Activated CD8-positive, alpha-beta T cell treated with anti-CD3 and anti-CD28 coated beads for 36 hours (primary cell): ENCODE data around the gene GRPEL1. TPM values are rescaled to one million over a fixed set of nuclear protein-coding genes. Genes with fewer than 3 reads are reported as not detected.

Source experiments
- ATAC-seq: fragments of 200-7000 bp; cut with Tn5 transposase; one replicate; pipeline ENCODE4 v1.10.0; 2021; ENCODE audit warnings: mild to moderate bottlenecking, moderate library complexity
- CTCF ChIA-PET: fragments of 350-600 bp; sonication (Branson Sonifier 250); formaldehyde crosslinking; loops from one replicate; lab custom pipeline; 2021; ENCODE audit warnings: antibody characterized with exemption; lab: Charles Lee
- POLR2A ChIA-PET: fragments of 350-600 bp; sonication (Branson Sonifier 250); formaldehyde crosslinking; loops from one replicate; lab custom pipeline; 2021; ENCODE audit warnings: antibody characterized with exemption; lab: Charles Lee
- DNase-seq: peaks from one replicate; pipeline ENCODE4 v3.0.0-alpha.2; 2020
- H3K27ac Mint-ChIP-seq: one replicate; pipeline ENCODE4 v1.8.0; 2021; ENCODE audit warnings: mild to moderate bottlenecking, mixed read lengths
- H3K27me3 Mint-ChIP-seq: one replicate; pipeline ENCODE4 v1.8.0; 2021; ENCODE audit warnings: mixed read lengths
- H3K36me3 Mint-ChIP-seq: one replicate; pipeline ENCODE4 v1.8.0; 2021; ENCODE audit warnings: low read depth, mixed read lengths
- H3K4me1 Mint-ChIP-seq: one replicate; pipeline ENCODE4 v1.8.0; 2021; ENCODE audit warnings: low read depth, mixed read lengths
- H3K4me3 Mint-ChIP-seq: one replicate; pipeline ENCODE4 v1.8.0; 2021; ENCODE audit warnings: mild to moderate bottlenecking, moderate library complexity, mixed read lengths
- H3K9me3 Mint-ChIP-seq: one replicate; pipeline ENCODE4 v1.8.0; 2021; ENCODE audit warnings: mixed read lengths
- intact Hi-C: fragments of 100-400 bp; cut with micrococcal nuclease; formaldehyde crosslinking; loops from one replicate; pipeline ENCODE4 v1.10.0; 2022
- total RNA-seq, 2 experiments: library from RNA; stranded (reverse); gene quantifications; one replicate each; pipeline ENCODE4 v1.2.3, GENCODE V29; 2021
- TF ChIP-seq, protein P1 (sequence below): fragments of 200-600 bp; IDR thresholded peaks from one replicate; pipeline ENCODE4 v1.8.0; 2022; ENCODE audit warnings: antibody characterized with exemption, mild to moderate bottlenecking

GRPEL1 gene
- total RNA-seq, 2 experiments from 2014 or later: 82.4 to 84.5 TPM

DNA sequence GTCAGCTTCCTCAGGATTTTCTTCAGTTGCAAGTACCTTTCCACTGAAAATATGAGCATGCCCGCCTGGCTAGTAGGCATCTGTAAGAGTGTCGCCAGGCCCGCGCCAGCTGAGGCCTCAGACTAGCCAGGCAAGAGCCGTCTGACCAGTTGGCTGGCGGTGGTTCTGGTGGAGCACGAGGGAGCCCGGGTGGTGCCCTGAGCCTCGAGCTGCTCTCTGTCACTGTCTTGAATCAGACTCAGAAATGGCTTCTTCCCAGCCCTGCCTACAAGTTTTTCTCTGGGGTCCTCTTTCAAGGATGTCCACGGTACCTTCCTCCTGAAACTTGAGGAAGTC is 11.9 kb downstream of the GRPEL1 start:
- peaks cover 24% of the 10 kb centered on the region for H3K4me1 Mint-ChIP-seq
- no peak overlapping the region for H3K4me3 Mint-ChIP-seq
- no peaks in the 10 kb centered on the region for H3K9me3 Mint-ChIP-seq
- ATAC-seq (no peak), DNase-seq (no peak)
- CTCF ChIA-PET: interaction anchor here (1.3 to 1.8 kb wide), 3 partner anchors 10 to 15 kb away, joined by 3 to 8 read pairs (median 6); partner anchors contain the start of gene TADA2B
- TF ChIP-seq, protein P1, sequence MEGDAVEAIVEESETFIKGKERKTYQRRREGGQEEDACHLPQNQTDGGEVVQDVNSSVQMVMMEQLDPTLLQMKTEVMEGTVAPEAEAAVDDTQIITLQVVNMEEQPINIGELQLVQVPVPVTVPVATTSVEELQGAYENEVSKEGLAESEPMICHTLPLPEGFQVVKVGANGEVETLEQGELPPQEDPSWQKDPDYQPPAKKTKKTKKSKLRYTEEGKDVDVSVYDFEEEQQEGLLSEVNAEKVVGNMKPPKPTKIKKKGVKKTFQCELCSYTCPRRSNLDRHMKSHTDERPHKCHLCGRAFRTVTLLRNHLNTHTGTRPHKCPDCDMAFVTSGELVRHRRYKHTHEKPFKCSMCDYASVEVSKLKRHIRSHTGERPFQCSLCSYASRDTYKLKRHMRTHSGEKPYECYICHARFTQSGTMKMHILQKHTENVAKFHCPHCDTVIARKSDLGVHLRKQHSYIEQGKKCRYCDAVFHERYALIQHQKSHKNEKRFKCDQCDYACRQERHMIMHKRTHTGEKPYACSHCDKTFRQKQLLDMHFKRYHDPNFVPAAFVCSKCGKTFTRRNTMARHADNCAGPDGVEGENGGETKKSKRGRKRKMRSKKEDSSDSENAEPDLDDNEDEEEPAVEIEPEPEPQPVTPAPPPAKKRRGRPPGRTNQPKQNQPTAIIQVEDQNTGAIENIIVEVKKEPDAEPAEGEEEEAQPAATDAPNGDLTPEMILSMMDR: no peak
- intact Hi-C loops: no loop called here
- H3K27me3 Mint-ChIP-seq: no peaks in the 10 kb centered on the region
- H3K27ac Mint-ChIP-seq: no peak overlapping the region
- peaks cover 35% of the 10 kb centered on the region for H3K36me3 Mint-ChIP-seq
- POLR2A ChIA-PET: interaction anchor here (1.0 to 10.2 kb wide), 4 partner anchors 8 to 15 kb away, joined by 3 to 67 read pairs (median 15); partner anchors contain the start of genes GRPEL1 and TADA2B

DNA sequence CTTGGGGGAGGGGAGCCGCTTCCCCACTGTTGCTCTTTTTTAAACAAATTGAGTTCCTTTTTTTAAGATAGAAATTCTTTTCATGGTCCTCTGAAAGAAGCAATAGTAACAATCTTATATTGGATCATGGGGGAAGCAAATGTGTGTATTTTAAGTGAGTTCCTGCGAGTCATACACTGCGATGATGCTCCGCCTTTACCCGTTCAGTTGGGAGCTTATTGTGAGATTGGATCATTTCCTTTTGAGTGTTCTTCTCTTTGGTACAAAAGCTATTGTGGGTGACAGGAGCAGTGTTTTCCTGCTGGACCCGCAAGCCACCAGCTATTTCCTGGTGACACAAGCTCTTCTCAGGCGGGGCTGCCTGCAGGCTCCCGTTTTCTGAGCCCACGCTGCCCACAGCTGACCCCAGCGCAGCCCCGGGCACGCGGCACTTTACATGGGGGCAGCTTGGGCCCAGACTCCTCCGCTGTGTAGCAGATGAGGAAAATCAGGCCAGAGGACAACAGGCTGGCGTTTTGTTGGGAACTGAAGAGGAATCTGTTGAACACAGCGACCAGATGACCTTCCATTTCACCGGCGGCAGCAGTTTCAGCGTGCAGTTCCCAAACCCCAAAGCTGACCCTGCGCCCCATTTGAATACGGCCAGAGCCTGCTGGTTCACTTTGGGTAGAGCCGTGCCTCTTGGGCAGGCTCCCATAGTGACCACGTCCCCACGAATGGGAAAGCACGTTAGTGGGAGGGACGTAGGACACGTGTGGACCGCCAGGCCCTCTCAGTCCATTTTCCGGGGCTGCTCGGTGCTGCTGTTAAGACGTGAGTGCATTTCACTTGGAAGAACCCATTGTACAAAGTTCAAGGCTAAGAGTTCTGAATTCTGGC is 12.5 kb downstream of the GRPEL1 start:
- Mint-ChIP-seq H3K27ac (no peak overlapping the region), H3K4me1 (peaks cover 26% of the 10 kb centered on the region), H3K4me3 (no peak overlapping the region), H3K27me3 (no peaks in the 10 kb centered on the region), H3K36me3 (peaks cover 30% of the 10 kb centered on the region), H3K9me3 (no peaks in the 10 kb centered on the region)
- DNase-seq (no peak), ATAC-seq (no peak)
- TF ChIP-seq, protein P1: no peak
- intact Hi-C loops: no loop called here
- ChIA-PET POLR2A (interaction anchor here (2.1 to 10.2 kb wide), 3 partner anchors 9 to 12 kb away, joined by 14 to 67 read pairs (median 16); partner anchors contain the start of genes GRPEL1 and TADA2B), CTCF (interaction anchor here (1.3 to 1.8 kb wide), 4 partner anchors 10 to 15 kb away, joined by 3 to 8 read pairs (median 6); partner anchors contain the start of genes GRPEL1 and TADA2B)

DNA sequence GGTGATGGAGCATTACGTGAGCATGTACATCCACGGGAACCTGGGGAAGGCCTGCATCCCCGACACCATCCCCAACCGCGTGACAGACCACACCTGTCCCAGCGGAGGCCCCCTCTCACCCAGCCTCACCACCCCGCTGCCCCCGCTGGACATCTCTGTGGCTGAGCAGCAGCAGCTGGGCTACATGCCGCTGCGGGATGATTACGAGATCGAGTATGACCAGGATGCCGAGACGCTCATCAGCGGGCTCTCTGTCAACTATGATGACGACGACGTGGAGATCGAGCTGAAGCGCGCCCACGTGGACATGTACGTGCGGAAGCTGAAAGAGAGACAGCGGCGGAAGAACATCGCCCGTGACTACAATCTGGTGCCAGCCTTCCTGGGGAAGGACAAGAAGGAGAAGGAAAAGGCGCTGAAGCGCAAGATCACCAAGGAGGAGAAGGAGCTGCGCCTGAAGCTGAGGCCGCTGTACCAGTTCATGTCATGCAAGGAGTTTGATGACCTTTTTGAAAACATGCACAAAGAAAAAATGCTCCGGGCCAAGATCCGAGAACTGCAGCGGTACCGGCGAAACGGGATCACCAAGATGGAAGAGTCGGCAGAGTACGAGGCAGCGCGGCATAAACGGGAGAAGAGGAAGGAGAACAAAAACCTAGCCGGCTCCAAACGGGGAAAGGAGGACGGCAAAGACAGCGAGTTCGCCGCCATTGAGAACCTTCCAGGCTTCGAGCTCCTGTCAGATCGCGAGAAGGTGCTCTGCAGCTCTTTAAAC is 13.6 kb downstream of the GRPEL1 start:
- CTCF ChIA-PET: interaction anchor here (1.0 to 1.6 kb wide), 4 partner anchors 11 to 181 kb away, joined by 3 to 8 read pairs (median 4); partner anchors contain the start of genes GRPEL1 and TADA2B
- POLR2A ChIA-PET: interaction anchor here (0.7 to 10.2 kb wide), 4 partner anchors 9 to 131 kb away, joined by 3 to 67 read pairs (median 11); partner anchors contain the start of gene TADA2B
- H3K27me3 Mint-ChIP-seq: no peaks in the 10 kb centered on the region
- no peak overlapping the region for H3K4me3 Mint-ChIP-seq
- peaks cover 27% of the 10 kb centered on the region for H3K36me3 Mint-ChIP-seq
- DNase-seq (no peak), ATAC-seq (no peak)
- peaks cover 30% of the 10 kb centered on the region for H3K4me1 Mint-ChIP-seq
- TF ChIP-seq, protein P1: no peak
- H3K27ac Mint-ChIP-seq: no peak overlapping the region
- H3K9me3 Mint-ChIP-seq: no peaks in the 10 kb centered on the region
- intact Hi-C loops: no loop called here

DNA sequence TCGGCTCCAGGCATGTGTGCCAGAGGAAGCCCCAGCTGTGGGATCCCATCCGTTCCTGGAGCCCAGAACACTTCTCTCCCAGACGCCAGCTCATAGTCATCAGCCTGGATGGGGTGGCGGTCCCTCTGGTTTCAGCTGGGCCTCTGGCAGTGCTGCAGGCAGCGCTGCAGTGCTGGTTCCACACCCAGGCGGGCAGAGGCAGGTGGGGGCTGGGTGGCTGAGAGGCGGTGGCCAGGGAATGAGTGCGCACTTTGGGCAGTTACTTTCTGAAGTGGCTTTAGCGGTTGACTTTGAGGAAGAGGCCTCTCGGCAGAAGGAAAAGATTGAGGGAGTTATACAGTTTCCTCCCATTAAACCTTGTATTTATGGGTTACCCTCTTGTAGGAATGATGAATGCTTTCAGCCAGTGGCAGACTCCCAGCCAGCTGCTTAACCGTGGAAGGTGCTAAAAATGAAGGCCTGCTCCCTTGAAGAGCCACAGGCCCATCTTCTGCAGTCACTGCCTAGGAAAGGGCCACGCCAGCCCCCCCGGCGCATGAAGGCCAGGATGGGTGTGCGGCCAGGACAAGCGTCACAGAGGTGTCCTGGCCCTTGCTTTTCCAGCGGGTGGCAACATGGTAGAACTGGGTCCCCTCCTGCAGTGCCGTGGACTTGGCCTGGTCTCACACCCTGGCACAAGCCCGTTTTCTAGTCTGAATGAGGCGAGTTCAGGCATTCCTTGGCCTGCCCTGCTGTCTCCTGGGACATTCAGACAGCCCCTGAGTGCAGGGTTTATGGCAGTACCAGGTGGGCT is 14.7 kb downstream of the GRPEL1 start:
- no peaks in the 10 kb centered on the region for H3K27me3 Mint-ChIP-seq
- intact Hi-C loops: no loop called here
- H3K4me3 Mint-ChIP-seq: no peak overlapping the region
- peak; percentile 37 for DNase-seq
- peak; percentile 62 for ATAC-seq
- no peaks in the 10 kb centered on the region for H3K9me3 Mint-ChIP-seq
- ChIA-PET CTCF (interaction anchor here (0.7 to 2.4 kb wide), 4 partner anchors 10 to 179 kb away, joined by 3 to 6 read pairs (median 3); partner anchors contain the start of gene TADA2B), POLR2A (interaction anchor here (0.7 to 2.1 kb wide), 5 partner anchors 9 to 147 kb away, joined by 3 to 8 read pairs (median 3); partner anchors contain the start of gene GRPEL1)
- H3K27ac Mint-ChIP-seq: peak overlapping the region; percentile 71
- peaks cover 18% of the 10 kb centered on the region for H3K36me3 Mint-ChIP-seq
- peaks cover 27% of the 10 kb centered on the region for H3K4me1 Mint-ChIP-seq
- TF ChIP-seq, protein P1: no peak
